Caco-2 (cell line): ENCODE results near the gene KIF18A. TPM values are rescaled to one million over a fixed set of nuclear protein-coding genes. Genes with fewer than 3 reads are reported as not detected.

Experiments
- BruUV-seq: library from RNA; stranded (reverse); fragments of 400-500 nt; replicated peaks from 2 replicates; lab custom pipeline; 2021; lab: Mats Ljungman, UMichigan
- CTCF ChIA-PET: fragments of 300-600 bp; sonication (Branson Sonifier 250); formaldehyde crosslinking; loops from one replicate; lab custom pipeline; 2022; ENCODE audit warnings: antibody characterized with exemption; lab: Charles Lee
- POLR2A ChIA-PET: fragments of 300-600 bp; sonication (Branson Sonifier 250); formaldehyde crosslinking; loops from one replicate; lab custom pipeline; 2022; ENCODE audit warnings: antibody characterized with exemption; lab: Charles Lee
- DNase-seq, 2 experiments: peaks; one replicate each; pipeline versions ENCODE4 v3.0.0 to v3.0.0-alpha.2; 2020 to 2022
- H3K27me3 ChIP-seq: replicated peaks from 2 replicates; pipeline ENCODE4 v1.6.0; 2011; ENCODE audit warnings: low read length; ENCODE audit not compliant: control insufficient read depth, insufficient read depth
- H3K36me3 ChIP-seq: 2 replicates; pipeline ENCODE4 v1.5.1; 2011; ENCODE audit warnings: low read length; ENCODE audit not compliant: control insufficient read depth, insufficient read depth
- H3K4me1 ChIP-seq: fragments of 250-450 bp; sonication (Bioruptor Pico); 2 replicates; pipeline ENCODE4 v1.5.1; 2020; ENCODE audit warnings: mild to moderate bottlenecking
- H3K4me3 ChIP-seq: 2 replicates; pipeline ENCODE4 v1.5.1; 2011; ENCODE audit warnings: low read depth, mild to moderate bottlenecking, control low read depth, low read length
- H3K9me3 ChIP-seq: fragments of 250-450 bp; sonication (Bioruptor Pico); 2 replicates; pipeline ENCODE4 v1.5.1; 2020; ENCODE audit warnings: mild to moderate bottlenecking, moderate library complexity
- H3K27ac Mint-ChIP-seq: one replicate; pipeline ENCODE4 v1.8.0; 2022; ENCODE audit warnings: mixed read lengths; ENCODE audit not compliant: unreplicated experiment
- H3K27me3 Mint-ChIP-seq: one replicate; pipeline ENCODE4 v1.8.0; 2022; ENCODE audit warnings: mixed read lengths; ENCODE audit not compliant: insufficient read depth, unreplicated experiment
- H3K36me3 Mint-ChIP-seq: one replicate; pipeline ENCODE4 v1.8.0; 2022; ENCODE audit warnings: mild to moderate bottlenecking, mixed read lengths; ENCODE audit not compliant: insufficient read depth, unreplicated experiment
- H3K4me1 Mint-ChIP-seq: one replicate; pipeline ENCODE4 v1.8.0; 2022; ENCODE audit warnings: low read depth, mixed read lengths; ENCODE audit not compliant: unreplicated experiment
- H3K4me3 Mint-ChIP-seq: one replicate; pipeline ENCODE4 v1.8.0; 2022; ENCODE audit warnings: mild to moderate bottlenecking, moderate library complexity, mixed read lengths; ENCODE audit not compliant: unreplicated experiment
- H3K9me3 Mint-ChIP-seq: one replicate; pipeline ENCODE4 v1.8.0; 2022; ENCODE audit warnings: mixed read lengths; ENCODE audit not compliant: unreplicated experiment
- intact Hi-C: fragments of 100-400 bp; cut with micrococcal nuclease; formaldehyde crosslinking; loops from one replicate; pipeline ENCODE4 v1.10.0; 2022; ENCODE audit not compliant: unreplicated experiment
- total RNA-seq: library from RNA; stranded (reverse); gene quantifications from 2 replicates; pipeline ENCODE4 v1.2.3, GENCODE V29; 2022
- TF ChIP-seq, protein P1 (sequence below), 2 experiments: fragments of 200-600 bp in 1 of 2; IDR thresholded peaks; 1 replicate in 1 of 2; 2 replicates in 1 of 2; pipeline versions ENCODE4 v1.5.1 to v1.8.0; 2011 to 2022; ENCODE audit warnings: antibody characterized with exemption in 1 of 2, control low read depth in 1 of 2, inconsistent platforms in 1 of 2, low read depth in 1 of 2, low read length in 1 of 2, mild to moderate bottlenecking in 1 of 2, moderate library complexity in 1 of 2; ENCODE audit not compliant: insufficient read depth in 1 of 2, severe bottlenecking in 1 of 2, unreplicated experiment in 1 of 2

KIF18A gene
- total RNA-seq, 1 experiment from 2014 or later = 22.3 TPM

- Mint-ChIP-seq H3K4me3 (no peak overlapping the region), H3K27me3 (no peaks in the 10 kb centered on the region), H3K4me1 (no peaks in the 10 kb centered on the region), H3K27ac (no peak overlapping the region), H3K9me3 (peaks cover 9% of the 10 kb centered on the region), H3K36me3 (no peaks in the 10 kb centered on the region)
- peaks cover 4% of the 10 kb centered on the region for H3K36me3 ChIP-seq
- BruUV-seq = no TSS peak
- no peak overlapping the region for H3K4me3 ChIP-seq
- TF ChIP-seq, protein P1, sequence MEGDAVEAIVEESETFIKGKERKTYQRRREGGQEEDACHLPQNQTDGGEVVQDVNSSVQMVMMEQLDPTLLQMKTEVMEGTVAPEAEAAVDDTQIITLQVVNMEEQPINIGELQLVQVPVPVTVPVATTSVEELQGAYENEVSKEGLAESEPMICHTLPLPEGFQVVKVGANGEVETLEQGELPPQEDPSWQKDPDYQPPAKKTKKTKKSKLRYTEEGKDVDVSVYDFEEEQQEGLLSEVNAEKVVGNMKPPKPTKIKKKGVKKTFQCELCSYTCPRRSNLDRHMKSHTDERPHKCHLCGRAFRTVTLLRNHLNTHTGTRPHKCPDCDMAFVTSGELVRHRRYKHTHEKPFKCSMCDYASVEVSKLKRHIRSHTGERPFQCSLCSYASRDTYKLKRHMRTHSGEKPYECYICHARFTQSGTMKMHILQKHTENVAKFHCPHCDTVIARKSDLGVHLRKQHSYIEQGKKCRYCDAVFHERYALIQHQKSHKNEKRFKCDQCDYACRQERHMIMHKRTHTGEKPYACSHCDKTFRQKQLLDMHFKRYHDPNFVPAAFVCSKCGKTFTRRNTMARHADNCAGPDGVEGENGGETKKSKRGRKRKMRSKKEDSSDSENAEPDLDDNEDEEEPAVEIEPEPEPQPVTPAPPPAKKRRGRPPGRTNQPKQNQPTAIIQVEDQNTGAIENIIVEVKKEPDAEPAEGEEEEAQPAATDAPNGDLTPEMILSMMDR (IDR thresholded peaks at IDR 0.05; ENCODE audit: insufficient read depth in 1 of 2, low read depth in 1 of 2, low read length in 1 of 2, severe bottlenecking in 1 of 2, unreplicated experiment in 1 of 2) = no peak
- ChIA-PET CTCF (no interaction called here), POLR2A (no interaction called here)
- H3K27me3 ChIP-seq = no peaks in the 10 kb centered on the region
- intact Hi-C loops = no loop called here
- H3K9me3 ChIP-seq = peaks cover 12% of the 10 kb centered on the region
- no peaks in the 10 kb centered on the region for H3K4me1 ChIP-seq
- no peak for DNase-seq
Observed at GRCh38 chr11:28132548-28132947, 24.6 kb upstream of the KIF18A start.

GRCh38 chr11:28123151-28123581 is 15.2 kb upstream of the KIF18A start:
- CTCF ChIA-PET = no interaction called here
- no peak overlapping the region for H3K27ac Mint-ChIP-seq
- H3K4me3 Mint-ChIP-seq = no peak overlapping the region
- Histone ChIP-seq H3K4me1 (no peaks in the 10 kb centered on the region), H3K27me3 (no peaks in the 10 kb centered on the region), H3K9me3 (no peaks in the 10 kb centered on the region), H3K4me3 (no peak overlapping the region), H3K36me3 (no peaks in the 10 kb centered on the region)
- POLR2A ChIA-PET = no interaction called here
- no peak for DNase-seq
- TF ChIP-seq, protein P1 (IDR thresholded peaks at IDR 0.05; ENCODE audit: insufficient read depth in 1 of 2, low read depth in 1 of 2, low read length in 1 of 2, severe bottlenecking in 1 of 2, unreplicated experiment in 1 of 2) = no peak
- intact Hi-C loops = no loop called here
- no peaks in the 10 kb centered on the region for H3K27me3 Mint-ChIP-seq
- H3K4me1 Mint-ChIP-seq = no peaks in the 10 kb centered on the region
- H3K9me3 Mint-ChIP-seq = no peaks in the 10 kb centered on the region
- BruUV-seq = no TSS peak
- H3K36me3 Mint-ChIP-seq = no peaks in the 10 kb centered on the region

DNA sequence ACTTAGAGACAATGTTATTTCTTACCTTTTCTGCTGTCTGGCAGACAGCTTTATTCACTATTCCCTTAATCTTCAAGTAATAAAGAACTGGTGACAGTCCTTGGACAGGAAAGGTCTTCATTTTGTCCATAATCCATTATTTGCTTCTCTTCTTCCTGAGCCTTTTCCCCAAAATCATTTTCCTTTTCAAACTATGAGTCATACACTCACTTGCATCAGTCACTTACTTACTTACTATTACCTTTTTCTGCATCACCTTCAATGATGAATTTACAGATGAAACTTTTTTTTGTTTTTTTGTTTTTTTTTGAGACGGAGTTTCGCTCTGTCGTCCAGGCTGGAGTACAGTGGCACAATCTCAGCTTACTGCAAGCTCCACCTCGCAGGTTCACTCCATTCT is 9.8 kb upstream of the KIF18A start:
- H3K4me1 ChIP-seq = no peaks in the 10 kb centered on the region
- BruUV-seq = no TSS peak
- no peaks in the 10 kb centered on the region for H3K9me3 ChIP-seq
- ChIA-PET CTCF (no interaction called here), POLR2A (no interaction called here)
- no peak overlapping the region for H3K4me3 ChIP-seq
- H3K9me3 Mint-ChIP-seq = no peaks in the 10 kb centered on the region
- H3K4me3 Mint-ChIP-seq = no peak overlapping the region
- no peak overlapping the region for H3K27ac Mint-ChIP-seq
- H3K36me3 ChIP-seq = 0 out of 2 replicates have a peak, but pooled peaks cover 1% of the 10 kb centered on the region
- peaks cover 14% of the 10 kb centered on the region for H3K36me3 Mint-ChIP-seq
- no peak for DNase-seq
- no peaks in the 10 kb centered on the region for H3K4me1 Mint-ChIP-seq
- no peaks in the 10 kb centered on the region for H3K27me3 Mint-ChIP-seq
- intact Hi-C loops = no loop called here
- TF ChIP-seq, protein P1 (IDR thresholded peaks at IDR 0.05; ENCODE audit: insufficient read depth in 1 of 2, low read depth in 1 of 2, low read length in 1 of 2, severe bottlenecking in 1 of 2, unreplicated experiment in 1 of 2) = no peak
- no peaks in the 10 kb centered on the region for H3K27me3 ChIP-seq
